WTC11 (cell line): ENCODE data around the gene POU2F1. TPM values are rescaled to one million over a fixed set of nuclear protein-coding genes. Genes with fewer than 3 reads are reported as not detected.
A peak's percentile ranks its signal among the peaks of the same experiment; 100 is the strongest.

ENCODE experiments used
- ATAC-seq: fragments of 200-7000 bp; cut with Tn5 transposase; 2 replicates; pipeline ENCODE4 v1.10.0; 2021; ENCODE audit warnings: mild to moderate bottlenecking, moderate library complexity
- CTCF ChIA-PET: fragments of 300-600 bp; sonication (Branson Sonifier 250); formaldehyde crosslinking; loops from one replicate; lab custom pipeline; 2021; ENCODE audit warnings: antibody characterized with exemption; lab: Charles Lee
- POLR2A ChIA-PET: fragments of 350-600 bp; sonication (Branson Sonifier 250); formaldehyde crosslinking; loops from one replicate; lab custom pipeline; 2021; ENCODE audit warnings: antibody characterized with exemption; lab: Charles Lee
- DNase-seq: peaks from one replicate; pipeline ENCODE4 v3.0.0; 2021; ENCODE audit warnings: low spot score
- H3K27ac Mint-ChIP-seq: 2 replicates; pipeline ENCODE4 v1.8.0; 2021; ENCODE audit warnings: mixed read lengths
- H3K27me3 Mint-ChIP-seq: 2 replicates; pipeline ENCODE4 v1.8.0; 2021; ENCODE audit warnings: low read depth, mild to moderate bottlenecking, moderate library complexity, mixed read lengths
- H3K36me3 Mint-ChIP-seq: 2 replicates; pipeline ENCODE4 v1.8.0; 2021; ENCODE audit warnings: mixed read lengths
- H3K4me1 Mint-ChIP-seq: 2 replicates; pipeline ENCODE4 v1.8.0; 2022; ENCODE audit warnings: mixed read lengths
- H3K4me3 Mint-ChIP-seq: 2 replicates; pipeline ENCODE4 v1.8.0; 2021; ENCODE audit warnings: mild to moderate bottlenecking, moderate library complexity, mixed read lengths
- H3K9me3 Mint-ChIP-seq: 2 replicates; pipeline ENCODE4 v1.8.0; 2021; ENCODE audit warnings: mixed read lengths
- ATF2 ChIP-seq: sonication (generic); formaldehyde crosslinking; IDR thresholded peaks from 2 replicates; pipeline ENCODE4 v1.8.1; 2022; ENCODE audit warnings: low read depth, missing genetic modification reagents, borderline replicate concordance
- FOXP1 ChIP-seq: sonication (generic); formaldehyde crosslinking; IDR thresholded peaks from 2 replicates; pipeline ENCODE4 v1.8.0; 2022; ENCODE audit warnings: missing genetic modification reagents, mild to moderate bottlenecking, moderate library complexity, borderline replicate concordance
- HMGXB4 ChIP-seq: sonication (generic); formaldehyde crosslinking; IDR thresholded peaks from 2 replicates; pipeline ENCODE4 v1.8.1; 2023; ENCODE audit warnings: mild to moderate bottlenecking, moderate library complexity, missing genetic modification reagents
- JUN ChIP-seq: sonication (generic); formaldehyde crosslinking; IDR thresholded peaks from 2 replicates; pipeline ENCODE4 v1.8.0; 2023; ENCODE audit warnings: mild to moderate bottlenecking, missing genetic modification reagents
- MAX ChIP-seq: sonication (generic); formaldehyde crosslinking; IDR thresholded peaks from 2 replicates; pipeline ENCODE4 v1.8.0; 2022; ENCODE audit warnings: mild to moderate bottlenecking, missing genetic modification reagents
- NFYB ChIP-seq: sonication (generic); formaldehyde crosslinking; conservative IDR thresholded peaks from 2 replicates; pipeline ENCODE4 v1.8.0; 2022; ENCODE audit warnings: low read depth, missing genetic modification reagents
- NR2C2 ChIP-seq: sonication (generic); formaldehyde crosslinking; IDR thresholded peaks from 2 replicates; pipeline ENCODE4 v1.8.0; 2022; ENCODE audit warnings: mild to moderate bottlenecking, missing genetic modification reagents
- PRDM15 ChIP-seq: sonication (generic); formaldehyde crosslinking; IDR thresholded peaks from 2 replicates; pipeline ENCODE4 v1.8.0; 2022; ENCODE audit warnings: missing genetic modification reagents
- SMAD4 ChIP-seq: sonication (generic); formaldehyde crosslinking; IDR thresholded peaks from 2 replicates; pipeline ENCODE4 v1.8.0; 2022; ENCODE audit warnings: mild to moderate bottlenecking, missing genetic modification reagents
- ZSCAN18 ChIP-seq: fragments of 250-450 bp; sonication (Bioruptor Pico); IDR thresholded peaks from 2 replicates; pipeline ENCODE4 v2.1.2; 2022; ENCODE audit warnings: mild to moderate bottlenecking, moderate library complexity
- total RNA-seq: library from RNA; stranded (reverse); gene quantifications from 3 replicates; pipeline ENCODE4 v1.2.3, GENCODE V29; 2021
- TF ChIP-seq, protein P1 (sequence below): sonication (generic); formaldehyde crosslinking; IDR thresholded peaks from 2 replicates; pipeline ENCODE4 v1.8.0; 2022; ENCODE audit warnings: mild to moderate bottlenecking, missing genetic modification reagents

Gene POU2F1
- total RNA-seq, 1 experiment from 2014 or later: 51.3 TPM

DNA sequence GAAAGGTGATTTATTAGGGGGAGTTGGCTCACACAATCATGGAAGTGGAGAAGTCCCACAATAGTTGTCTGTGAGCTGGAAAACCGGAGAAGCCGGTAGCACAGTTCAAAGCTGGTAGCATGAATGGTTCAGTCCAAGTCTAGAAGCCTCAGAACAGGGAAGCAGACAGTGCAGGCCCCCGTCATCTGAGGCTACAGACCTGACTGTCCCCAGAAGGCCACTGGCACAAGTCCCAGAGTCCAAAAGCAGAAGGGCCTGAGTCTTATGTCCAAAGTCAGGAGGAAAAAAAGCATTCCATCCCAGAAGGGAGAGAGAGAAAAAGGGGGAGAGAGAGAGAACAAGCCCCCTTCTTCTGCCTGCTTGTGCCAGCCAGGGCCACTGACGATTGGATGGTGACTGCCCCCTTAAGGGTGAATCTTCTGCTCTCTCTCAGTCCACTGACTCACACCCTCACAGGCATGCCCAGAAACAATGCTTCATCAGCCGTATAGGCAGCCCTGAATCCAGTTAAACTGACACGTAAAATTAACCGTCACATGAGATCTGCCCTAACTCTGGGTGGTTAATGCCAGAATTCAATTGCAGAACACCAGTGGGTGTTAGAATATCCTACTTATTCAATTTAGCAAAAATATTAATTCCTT, 49.3 kb upstream of the POU2F1 start:
- CTCF ChIA-PET: interaction anchor here (0.5 kb wide), 1 partner anchor 24 kb away, joined by 4 read pairs; no protein-coding TSS in a partner anchor
- Mint-ChIP-seq H3K27me3 (no peaks in the 10 kb centered on the region; the same call in 1 of the 2 replicates), H3K9me3 (peaks cover 19% of the 10 kb centered on the region), H3K27ac (no peak overlapping the region)
- POLR2A ChIA-PET: no interaction called here
- DNase-seq: no peak
- TF ChIP-seq, protein P1, sequence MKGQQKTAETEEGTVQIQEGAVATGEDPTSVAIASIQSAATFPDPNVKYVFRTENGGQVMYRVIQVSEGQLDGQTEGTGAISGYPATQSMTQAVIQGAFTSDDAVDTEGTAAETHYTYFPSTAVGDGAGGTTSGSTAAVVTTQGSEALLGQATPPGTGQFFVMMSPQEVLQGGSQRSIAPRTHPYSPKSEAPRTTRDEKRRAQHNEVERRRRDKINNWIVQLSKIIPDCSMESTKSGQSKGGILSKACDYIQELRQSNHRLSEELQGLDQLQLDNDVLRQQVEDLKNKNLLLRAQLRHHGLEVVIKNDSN (CRISPR knock-in tag): no peak
- no peak for TF ChIP-seq ATF2 (CRISPR knock-in tag)
- no peak for TF ChIP-seq MAX
- no peak for TF ChIP-seq JUN (CRISPR knock-in tag)
- TF ChIP-seq NFYB: no peak
- TF ChIP-seq, all 79 proteins: peak for 0
- peaks cover 31% of the 10 kb centered on the region for H3K4me1 Mint-ChIP-seq
- peak; percentile 78 for ATAC-seq
- H3K36me3 Mint-ChIP-seq: peaks cover 4% of the 10 kb centered on the region
- H3K4me3 Mint-ChIP-seq: no peak overlapping the region

GRCh38 chr1:167173516-167174184, 47.0 kb upstream of the POU2F1 start:
- no peak for ATAC-seq
- H3K27ac Mint-ChIP-seq: no peak overlapping the region
- ChIA-PET CTCF (interaction anchor here (0.6 to 1.2 kb wide), 9 partner anchors 17 to 393 kb away, joined by 3 to 5 read pairs (median 4); no protein-coding TSS in a partner anchor), POLR2A (interaction anchor here (0.6 to 1.4 kb wide), 2 partner anchors 19 to 46 kb away, joined by 4 to 11 read pairs; partner anchors contain the start of gene POU2F1)
- peaks cover 20% of the 10 kb centered on the region for H3K9me3 Mint-ChIP-seq
- no peaks in the 10 kb centered on the region for H3K36me3 Mint-ChIP-seq
- no peak for DNase-seq
- H3K4me1 Mint-ChIP-seq: peaks cover 20% of the 10 kb centered on the region
- no peak overlapping the region for H3K4me3 Mint-ChIP-seq
- H3K27me3 Mint-ChIP-seq: no peaks in the 10 kb centered on the region; the same call in 1 of the 2 replicates
- TF ChIP-seq PRDM15 (CRISPR knock-in tag) (0 out of 2 replicates have a peak, but pooled peaks have one; percentile 25), FOXP1 (CRISPR knock-in tag) (no peak), HMGXB4 (CRISPR knock-in tag) (no peak)

- peaks cover 20% of the 10 kb centered on the region for H3K4me1 Mint-ChIP-seq
- ATAC-seq (no peak), DNase-seq (no peak)
- no peak overlapping the region for H3K4me3 Mint-ChIP-seq
- CTCF ChIA-PET: no interaction called here
- TF ChIP-seq SMAD4 (CRISPR knock-in tag) (no peak), ZSCAN18 (CRISPR knock-in tag) (no peak), NR2C2 (CRISPR knock-in tag) (no peak)
- TF ChIP-seq, all 79 proteins: peak for 0
- Mint-ChIP-seq H3K9me3 (peaks cover 20% of the 10 kb centered on the region), H3K27me3 (no peaks in the 10 kb centered on the region; the same call in 1 of the 2 replicates), H3K36me3 (no peaks in the 10 kb centered on the region), H3K27ac (no peak overlapping the region)
- POLR2A ChIA-PET: interaction anchor here (0.5 to 1.7 kb wide), 2 partner anchors 44 to 88 kb away, joined by 3 to 5 read pairs; partner anchors contain the start of gene POU2F1
Observed at GRCh38 chr1:167175901-167176300, 44.8 kb upstream of the POU2F1 start.
